GM12874 (cell line): Measurements from ENCODE around the gene ARL6IP4.

Source experiments
- TF ChIP-seq, protein P1 (sequence below): IDR thresholded peaks from 2 replicates; pipeline ENCODE4 v1.5.1; 2011; ENCODE audit warnings: low read depth, mild to moderate bottlenecking, control low read depth, low read length, moderate library complexity; ENCODE audit not compliant: insufficient read depth

The ARL6IP4 gene

GRCh38 chr12:122985338-122986257 lies 5.1 kb downstream of the ARL6IP4 start:
- TF ChIP-seq, protein P1, sequence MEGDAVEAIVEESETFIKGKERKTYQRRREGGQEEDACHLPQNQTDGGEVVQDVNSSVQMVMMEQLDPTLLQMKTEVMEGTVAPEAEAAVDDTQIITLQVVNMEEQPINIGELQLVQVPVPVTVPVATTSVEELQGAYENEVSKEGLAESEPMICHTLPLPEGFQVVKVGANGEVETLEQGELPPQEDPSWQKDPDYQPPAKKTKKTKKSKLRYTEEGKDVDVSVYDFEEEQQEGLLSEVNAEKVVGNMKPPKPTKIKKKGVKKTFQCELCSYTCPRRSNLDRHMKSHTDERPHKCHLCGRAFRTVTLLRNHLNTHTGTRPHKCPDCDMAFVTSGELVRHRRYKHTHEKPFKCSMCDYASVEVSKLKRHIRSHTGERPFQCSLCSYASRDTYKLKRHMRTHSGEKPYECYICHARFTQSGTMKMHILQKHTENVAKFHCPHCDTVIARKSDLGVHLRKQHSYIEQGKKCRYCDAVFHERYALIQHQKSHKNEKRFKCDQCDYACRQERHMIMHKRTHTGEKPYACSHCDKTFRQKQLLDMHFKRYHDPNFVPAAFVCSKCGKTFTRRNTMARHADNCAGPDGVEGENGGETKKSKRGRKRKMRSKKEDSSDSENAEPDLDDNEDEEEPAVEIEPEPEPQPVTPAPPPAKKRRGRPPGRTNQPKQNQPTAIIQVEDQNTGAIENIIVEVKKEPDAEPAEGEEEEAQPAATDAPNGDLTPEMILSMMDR, result no peak

DNA sequence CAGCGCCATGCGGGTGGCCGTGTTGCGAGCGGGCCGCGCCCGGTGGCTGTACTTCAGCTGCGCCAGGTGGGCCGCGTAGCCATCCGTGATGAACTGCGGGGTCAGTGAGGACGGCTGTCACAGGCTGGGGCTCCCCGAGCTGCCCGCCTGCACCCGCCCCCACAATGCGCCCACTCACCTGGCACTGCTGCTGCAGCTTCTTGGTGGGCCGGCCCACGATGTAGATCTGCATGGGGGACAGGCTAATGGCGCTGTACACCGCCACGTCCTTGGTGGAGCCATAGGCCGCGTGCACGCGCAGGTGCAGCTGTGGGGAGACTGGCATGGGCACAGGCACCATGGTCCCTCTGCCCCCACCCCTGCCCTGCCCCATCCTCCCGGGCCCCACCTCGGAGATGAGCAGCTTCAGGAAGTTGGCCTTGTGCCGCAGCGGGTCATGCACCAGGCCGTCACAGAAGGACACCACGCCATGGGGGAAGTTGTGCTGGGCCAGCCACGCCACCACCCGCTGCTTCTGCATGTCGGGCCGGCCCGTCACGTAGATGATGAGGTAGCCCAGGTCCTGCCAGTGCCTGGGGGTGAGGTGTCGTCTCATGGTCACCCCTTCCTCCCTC lies 5.9 kb downstream of the ARL6IP4 start:
- TF ChIP-seq, protein P1, result no peak

- TF ChIP-seq, protein P1, result no peak
Observed at GRCh38 chr12:122987086-122987951, 6.8 kb downstream of the ARL6IP4 start.

GRCh38 chr12:122988036-122988435 lies 7.6 kb downstream of the ARL6IP4 start:
- TF ChIP-seq, protein P1, result no peak

GRCh38 chr12:122988612-122989212 lies 8.2 kb downstream of the ARL6IP4 start:
- TF ChIP-seq, protein P1, result no peak

GRCh38 chr12:122989225-122989839 lies 8.9 kb downstream of the ARL6IP4 start:
- TF ChIP-seq, protein P1, result no peak
